Muscle of leg (tissue), 11 donors: ENCODE data around the gene BARHL1. TPM values are rescaled to one million over a fixed set of nuclear protein-coding genes. Genes with fewer than 3 reads are reported as not detected.
A peak's percentile ranks its signal among the peaks of the same experiment; 100 is the strongest.

ENCODE experiments used
- DNase-seq: peaks from one replicate; pipeline ENCODE4 v3.0.0; 2013
- H3K27ac ChIP-seq: one replicate; pipeline ENCODE4 v1.5.1; 2013; ENCODE audit warnings: mild to moderate bottlenecking, low read length, control low read depth
- H3K27me3 ChIP-seq: one replicate; pipeline ENCODE4 v1.6.1; 2013; ENCODE audit warnings: low read length; ENCODE audit not compliant: control insufficient read depth, insufficient read depth
- H3K36me3 ChIP-seq: one replicate; pipeline ENCODE4 v1.6.1; 2013; ENCODE audit warnings: low read length; ENCODE audit not compliant: control insufficient read depth, insufficient read depth
- H3K4me1 ChIP-seq: one replicate; pipeline ENCODE4 v1.6.1; 2013; ENCODE audit warnings: low read length; ENCODE audit not compliant: control insufficient read depth, insufficient read depth
- H3K4me3 ChIP-seq: one replicate; pipeline ENCODE4 v1.5.1; 2013; ENCODE audit warnings: low read length, control low read depth
- H3K9me3 ChIP-seq: replicated peaks from 2 replicates; pipeline ENCODE4 v1.6.1; 2013; ENCODE audit warnings: low read depth, low read length; ENCODE audit not compliant: control insufficient read depth
- WGBS: methylation state at CpG from one replicate; pipeline ENCODE4 v1.1.5; 2013; ENCODE audit warnings: missing lambda C conversion rate; ENCODE audit not compliant: insufficient coverage; 5-methylcytosine and 5-hydroxymethylcytosine counted together
- polyA plus RNA-seq, 8 donors: library from polyadenylated mRNA; unstranded; fragments of 120-200 nt; gene quantifications; one replicate each; pipeline versions ENCODE4 v1.2.1 to v1.2.3, GENCODE V29; 2013; ENCODE audit warnings: inconsistent platforms in 1 of 8, low replicate concordance in 1 of 8; ENCODE audit not compliant: insufficient read length in 8 of 8, insufficient read depth in 1 of 8
- total RNA-seq: library from RNA; stranded (reverse); fragments of 120-200 nt; gene quantifications from one replicate; pipeline ENCODE4 v1.2.4, GENCODE V29; 2013

Gene BARHL1
- total and polyA plus RNA-seq, 9 donors: not detected

DNA sequence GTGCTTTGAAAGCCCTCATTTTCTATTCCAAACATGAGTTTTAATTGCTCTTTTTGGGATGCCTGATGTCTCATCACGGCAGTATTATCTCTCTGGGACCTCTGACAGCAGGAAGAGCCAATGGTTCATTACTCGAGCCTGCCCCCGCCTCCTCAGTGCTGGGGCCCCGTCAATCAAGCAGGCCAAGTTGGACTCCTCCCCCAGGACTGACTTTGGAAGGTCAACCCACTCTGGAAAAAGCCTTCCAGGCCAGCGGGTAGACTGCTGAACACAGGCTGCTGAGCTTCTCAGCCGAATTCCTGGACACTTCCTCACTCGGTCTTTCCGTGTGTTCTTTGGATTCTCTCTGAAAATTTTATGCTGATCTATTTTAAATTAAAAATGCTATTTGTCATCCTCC is 9.5 kb upstream of the BARHL1 start:
- H3K36me3 ChIP-seq: no peaks in the 10 kb centered on the region
- no peak overlapping the region for H3K4me3 ChIP-seq
- H3K4me1 ChIP-seq: no peaks in the 10 kb centered on the region
- no peak for DNase-seq
- H3K27ac ChIP-seq: no peak overlapping the region
- WGBS: 21% methylated on average over 5 of the region's 8 CpGs
- H3K27me3 ChIP-seq: peaks cover 45% of the 10 kb centered on the region
- no peaks in the 10 kb centered on the region for H3K9me3 ChIP-seq

DNA sequence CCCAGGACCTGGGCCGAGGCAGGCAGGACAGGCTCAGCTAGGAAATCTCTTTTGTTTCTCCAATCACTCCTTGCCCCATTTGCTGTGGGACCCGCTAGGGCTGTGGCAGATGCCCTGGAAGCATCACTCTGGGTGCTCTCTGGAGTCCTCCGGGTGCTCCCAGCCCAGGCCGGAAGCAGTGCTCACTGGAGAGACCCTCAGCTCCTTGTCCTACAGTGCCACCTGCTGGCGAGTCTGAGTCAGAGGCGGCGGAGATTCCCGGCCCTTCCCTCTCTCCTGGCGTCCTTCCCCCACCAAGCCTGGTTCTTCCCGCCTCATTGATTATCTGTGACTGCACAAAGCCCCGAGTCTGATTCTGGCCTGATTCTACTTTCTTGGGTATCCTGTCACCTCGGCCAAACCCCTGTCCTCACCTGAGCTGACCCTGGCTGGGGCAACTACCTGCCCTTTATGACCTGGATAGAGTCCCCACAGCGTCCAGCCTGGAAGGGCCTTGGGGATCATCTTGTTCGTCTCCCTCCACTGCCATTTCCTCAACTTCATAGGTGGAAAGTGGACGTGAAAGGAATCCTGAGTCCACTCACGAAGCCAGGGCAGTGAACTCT is 7.3 kb upstream of the BARHL1 start:
- no peaks in the 10 kb centered on the region for H3K9me3 ChIP-seq
- H3K4me1 ChIP-seq: no peaks in the 10 kb centered on the region
- peaks cover 67% of the 10 kb centered on the region for H3K27me3 ChIP-seq
- DNase-seq: peak; percentile 68
- no peaks in the 10 kb centered on the region for H3K36me3 ChIP-seq
- no peak overlapping the region for H3K4me3 ChIP-seq
- H3K27ac ChIP-seq: no peak overlapping the region
- 6% methylated on average over 12 of the region's 16 CpGs for WGBS

DNA sequence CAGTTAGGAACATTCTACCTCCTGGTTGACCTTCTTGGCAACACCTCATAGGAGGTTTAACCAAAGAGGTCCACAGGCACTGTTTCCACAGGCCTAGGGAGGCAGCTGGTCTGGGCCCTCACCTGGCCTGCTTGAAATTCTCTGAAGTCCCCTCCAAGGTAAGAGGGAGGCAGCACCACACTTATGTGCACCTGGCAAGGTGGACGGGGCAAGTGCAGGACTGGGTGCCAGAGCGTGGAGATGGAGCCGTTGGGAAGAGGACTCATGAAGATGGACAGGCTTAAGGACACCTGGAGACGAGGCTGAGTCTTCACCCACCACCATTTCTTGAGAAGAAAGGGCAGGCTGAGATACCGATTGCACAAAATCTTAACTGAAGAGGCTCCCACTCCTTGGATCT is 6.6 kb upstream of the BARHL1 start:
- no peaks in the 10 kb centered on the region for H3K9me3 ChIP-seq
- WGBS: 57% methylated on average over 3 of the region's 5 CpGs
- no peaks in the 10 kb centered on the region for H3K36me3 ChIP-seq
- no peak overlapping the region for H3K27ac ChIP-seq
- H3K4me1 ChIP-seq: no peaks in the 10 kb centered on the region
- DNase-seq: no peak
- H3K4me3 ChIP-seq: no peak overlapping the region
- H3K27me3 ChIP-seq: peaks cover 74% of the 10 kb centered on the region

DNA sequence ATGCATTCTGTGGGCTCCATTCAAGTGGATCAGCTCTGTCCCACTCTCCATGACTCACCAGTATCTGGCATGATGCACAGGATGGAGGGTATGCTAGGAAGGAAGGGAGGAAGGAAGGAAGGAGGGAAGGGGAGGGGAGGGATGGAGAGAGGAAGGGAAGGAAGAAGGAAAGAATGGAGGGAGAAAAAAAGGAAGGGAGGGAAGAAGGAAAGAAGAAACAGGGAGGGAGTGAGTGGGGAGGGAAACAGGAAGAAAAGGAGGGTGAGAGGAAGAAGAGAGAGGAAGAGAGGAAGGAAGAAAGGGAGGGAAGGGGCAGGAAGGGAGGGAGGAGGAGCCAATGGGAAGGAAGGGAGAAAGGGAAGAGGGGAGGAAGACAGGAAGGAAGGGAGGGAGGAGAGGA is 5.3 kb upstream of the BARHL1 start:
- Histone ChIP-seq H3K27ac (no peak overlapping the region), H3K36me3 (no peaks in the 10 kb centered on the region), H3K4me3 (no peak overlapping the region), H3K9me3 (no peaks in the 10 kb centered on the region), H3K27me3 (peaks cover 81% of the 10 kb centered on the region), H3K4me1 (peaks cover 8% of the 10 kb centered on the region)
- no peak for DNase-seq

DNA sequence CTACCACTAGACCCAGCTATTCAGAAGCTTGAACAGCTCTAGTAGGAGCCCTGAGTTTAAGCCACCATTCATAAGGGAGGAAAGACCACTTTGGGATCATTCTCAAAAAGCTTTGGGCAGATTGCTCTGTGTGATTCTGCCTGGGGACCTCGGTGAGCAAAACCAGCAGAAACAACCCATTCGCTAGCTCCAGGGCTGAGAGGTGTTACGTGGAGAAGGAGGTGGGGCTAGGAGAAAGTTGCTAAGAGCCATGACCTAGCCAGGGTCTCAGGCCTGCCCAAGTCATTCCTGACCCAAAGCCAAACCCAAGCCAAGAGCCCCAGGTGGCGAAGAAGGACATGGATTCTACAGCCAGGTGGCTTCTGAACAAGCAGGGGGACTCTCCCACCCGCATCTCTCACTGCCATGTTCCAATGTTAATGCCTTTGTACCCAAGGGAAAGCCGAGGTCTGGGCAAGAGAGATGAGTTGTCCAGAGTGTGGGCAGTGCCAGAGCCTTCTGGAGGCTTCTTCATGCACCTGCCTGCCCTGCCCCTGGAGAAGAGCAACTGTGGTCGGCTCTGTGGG is 4.0 kb upstream of the BARHL1 start:
- no peak overlapping the region for H3K4me3 ChIP-seq
- 52% methylated on average over 2 of the region's 7 CpGs for WGBS
- no peaks in the 10 kb centered on the region for H3K9me3 ChIP-seq
- no peak overlapping the region for H3K27ac ChIP-seq
- peaks cover 8% of the 10 kb centered on the region for H3K4me1 ChIP-seq
- no peak for DNase-seq
- no peaks in the 10 kb centered on the region for H3K36me3 ChIP-seq
- peaks cover 91% of the 10 kb centered on the region for H3K27me3 ChIP-seq

DNA sequence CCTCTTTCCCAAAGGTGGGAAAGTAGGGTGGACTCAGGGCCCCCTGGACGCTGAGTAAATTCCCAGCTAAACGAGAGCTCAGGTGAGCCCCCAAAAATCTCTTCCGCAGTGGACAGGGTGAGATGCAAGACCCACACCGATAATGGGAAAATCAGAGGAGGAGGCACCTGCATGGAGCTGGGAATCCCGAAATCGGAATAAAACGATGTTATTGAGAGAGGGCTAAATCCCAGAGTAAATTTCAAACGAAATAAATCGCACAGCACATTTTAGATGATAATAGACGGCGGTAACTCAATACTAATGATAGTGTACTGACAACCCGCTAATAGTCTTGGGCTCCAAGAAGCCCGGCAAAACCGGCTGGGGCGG is 3.0 kb upstream of the BARHL1 start:
- H3K4me1 ChIP-seq: peaks cover 8% of the 10 kb centered on the region
- no peak for DNase-seq
- H3K4me3 ChIP-seq: no peak overlapping the region
- H3K27me3 ChIP-seq: peaks cover 98% of the 10 kb centered on the region
- no peak overlapping the region for H3K27ac ChIP-seq
- no peaks in the 10 kb centered on the region for H3K36me3 ChIP-seq
- no peaks in the 10 kb centered on the region for H3K9me3 ChIP-seq
- 40% methylated on average over 1 of the region's 15 CpGs for WGBS

DNA sequence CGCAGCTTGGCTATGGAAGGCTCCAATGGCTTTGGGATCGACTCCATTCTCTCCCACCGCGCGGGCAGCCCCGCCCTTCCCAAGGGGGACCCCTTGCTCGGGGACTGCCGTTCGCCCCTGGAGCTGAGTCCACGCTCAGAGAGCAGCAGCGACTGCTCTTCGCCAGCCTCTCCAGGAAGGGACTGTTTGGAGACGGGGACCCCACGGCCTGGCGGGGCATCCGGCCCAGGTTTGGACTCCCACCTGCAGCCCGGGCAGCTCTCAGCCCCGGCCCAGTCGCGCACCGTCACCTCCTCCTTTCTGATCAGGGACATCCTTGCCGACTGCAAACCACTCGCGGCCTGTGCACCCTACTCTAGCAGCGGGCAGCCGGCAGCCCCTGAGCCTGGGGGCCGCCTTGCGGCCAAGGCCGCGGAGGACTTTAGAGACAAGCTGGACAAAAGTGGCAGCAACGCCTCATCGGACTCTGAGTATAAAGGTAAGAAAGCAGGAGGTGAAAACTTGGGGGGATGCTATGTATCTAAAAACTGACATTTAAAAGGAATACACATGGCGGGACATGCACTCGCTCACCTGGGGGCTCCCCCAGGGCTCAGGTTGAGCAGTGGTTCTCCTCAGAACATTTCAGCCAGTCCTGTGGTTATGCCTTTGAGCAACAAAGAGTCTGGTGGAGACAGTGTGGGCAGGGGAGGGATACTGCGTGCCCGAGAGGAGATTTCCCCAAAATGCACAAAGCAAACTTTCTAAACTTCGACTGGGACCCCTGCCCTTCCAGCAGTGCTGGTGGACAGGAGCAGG is 579 bp downstream of the BARHL1 start:
- no peaks in the 10 kb centered on the region for H3K36me3 ChIP-seq
- no peak for DNase-seq
- no peak overlapping the region for H3K4me3 ChIP-seq
- peaks cover 8% of the 10 kb centered on the region for H3K4me1 ChIP-seq
- no peaks in the 10 kb centered on the region for H3K9me3 ChIP-seq
- H3K27me3 ChIP-seq: peaks cover 99% of the 10 kb centered on the region
- no peak overlapping the region for H3K27ac ChIP-seq
- WGBS: 7% methylated on average over 34 of the region's 37 CpGs

DNA sequence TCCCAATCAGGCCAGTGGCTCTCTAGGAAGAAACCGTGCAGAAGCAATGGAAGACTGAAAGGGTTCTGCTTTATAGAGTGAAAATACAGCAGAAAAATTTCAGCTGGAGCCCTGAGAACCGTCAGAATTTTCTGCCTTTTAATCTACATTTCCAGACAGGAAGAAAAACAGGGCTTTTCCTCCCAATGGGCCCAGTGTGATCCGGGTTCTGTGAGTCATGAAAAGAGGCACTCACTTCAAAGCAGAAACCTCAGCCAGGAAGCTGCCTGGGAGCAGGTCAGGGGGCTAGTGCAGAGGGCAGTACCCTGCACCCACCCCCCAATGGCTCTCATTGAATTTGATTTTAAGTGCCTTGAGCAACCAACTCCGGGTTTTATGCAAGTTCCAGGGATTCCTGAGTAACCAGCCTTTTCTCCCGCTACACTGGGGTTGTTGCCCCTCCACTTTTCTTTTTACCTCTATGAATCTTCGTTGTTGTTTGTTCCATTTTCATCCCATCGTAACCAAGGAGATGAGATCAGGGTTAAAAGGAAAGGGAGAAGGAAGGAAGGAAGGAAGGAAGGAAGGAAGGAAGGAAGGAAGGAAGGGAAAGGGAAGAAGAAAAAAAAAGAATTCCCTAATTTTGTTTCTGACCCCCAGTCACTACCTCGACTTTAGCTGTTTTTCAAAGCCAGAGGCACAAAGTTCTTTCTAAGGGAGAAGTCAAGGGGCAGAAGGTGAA is 1.3 kb downstream of the BARHL1 start:
- Histone ChIP-seq H3K27me3 (peaks cover 99% of the 10 kb centered on the region), H3K9me3 (no peaks in the 10 kb centered on the region), H3K36me3 (no peaks in the 10 kb centered on the region), H3K4me1 (peaks cover 8% of the 10 kb centered on the region), H3K27ac (no peak overlapping the region), H3K4me3 (no peak overlapping the region)
- no peak for DNase-seq
- 0% methylated on average over 2 of the region's 8 CpGs for WGBS

DNA sequence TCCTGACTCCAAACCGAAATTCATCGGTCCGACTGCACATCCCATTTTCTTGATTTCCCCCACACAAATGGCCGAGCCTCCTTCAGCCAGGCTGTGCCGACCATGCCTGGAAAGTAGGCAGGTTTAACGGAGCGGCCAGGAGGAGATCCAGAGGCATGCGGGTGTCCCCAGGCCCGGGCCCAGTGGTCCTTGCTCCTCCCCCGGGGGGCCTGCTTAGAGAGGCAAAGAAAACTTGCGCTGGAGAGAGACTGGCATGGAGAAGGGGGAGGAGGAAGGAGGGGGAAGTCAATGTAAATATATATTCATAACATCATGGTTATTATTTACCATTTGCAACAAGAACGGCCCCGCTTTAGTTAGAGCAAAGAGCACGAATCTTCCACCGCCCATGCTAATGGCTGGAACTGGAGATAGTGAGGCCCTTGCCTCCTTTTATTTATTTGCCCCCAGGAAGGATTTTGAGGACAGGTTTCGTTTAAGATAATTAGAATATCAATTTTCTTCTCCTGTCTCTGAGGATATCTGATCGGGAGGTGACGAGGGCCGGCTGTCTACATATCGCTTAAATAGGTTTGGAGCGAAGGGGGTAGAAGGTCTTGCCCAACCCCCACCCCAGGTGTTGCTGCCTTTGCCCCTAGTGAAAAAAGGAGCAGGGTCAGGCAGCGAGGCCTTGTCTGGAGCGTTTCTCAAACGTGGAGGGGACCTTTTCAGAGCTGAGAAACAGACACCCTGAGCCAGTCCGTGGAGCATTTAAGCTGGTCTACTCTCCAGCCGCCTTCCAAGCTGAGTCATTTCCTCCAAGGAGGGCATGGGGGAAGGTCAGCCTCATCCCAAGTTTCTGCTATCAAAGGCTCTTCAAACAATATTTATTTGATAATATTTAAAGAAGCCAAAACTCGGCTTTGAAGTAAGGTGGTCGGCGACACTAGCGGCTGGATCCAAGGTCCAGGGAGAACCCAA is 2.5 kb downstream of the BARHL1 start:
- no peaks in the 10 kb centered on the region for H3K9me3 ChIP-seq
- no peak for DNase-seq

More for the DNA sequence above, 2.5 kb downstream of the BARHL1 start:
- H3K27me3 ChIP-seq: peaks cover 99% of the 10 kb centered on the region
- no peak overlapping the region for H3K4me3 ChIP-seq
- 3% methylated on average over 16 of the region's 30 CpGs for WGBS
- H3K27ac ChIP-seq: no peak overlapping the region
- H3K36me3 ChIP-seq: no peaks in the 10 kb centered on the region
- peaks cover 10% of the 10 kb centered on the region for H3K4me1 ChIP-seq
